Renal cortical epithelial cell (primary cell): Measurements from ENCODE around the gene PKD2L2. TPM values are rescaled to one million over a fixed set of nuclear protein-coding genes. Genes with fewer than 3 reads are reported as not detected.
"Not testable (repeated sequence)": the region's sequence is repeated elsewhere in the genome, so short reads cannot be mapped to it uniquely, and the experiment has no call there.

Source experiments
- DNase-seq: peaks from one replicate; pipeline ENCODE4 v3.0.0-alpha.2; 2011; ENCODE audit warnings: low read depth
- total RNA-seq: library from RNA; depleted of rRNA; stranded (reverse); fragments of >200 nt; gene quantifications from 2 replicates; pipeline ENCODE4 v1.2.3, GENCODE V29; 2014

PKD2L2 gene
- total RNA-seq, 1 donor from 2014 or later, result 0.05 TPM

- no peak for DNase-seq
These were observed 793 bp upstream of the PKD2L2 start for GRCh38 chr5:137888466-137888862.

- DNase-seq, result peak; percentile 20
These were observed 1.6 kb downstream of the PKD2L2 start for GRCh38 chr5:137890845-137891244.

GRCh38 chr5:137891849-137892248, 2.6 kb downstream of the PKD2L2 start:
- DNase-seq, result no peak

GRCh38 chr5:137894586-137894985, 5.3 kb downstream of the PKD2L2 start:
- no peak for DNase-seq

- no peak for DNase-seq
These were observed 7.3 kb downstream of the PKD2L2 start for GRCh38 chr5:137896560-137896959.

- DNase-seq, result no peak
These were observed 10.2 kb downstream of the PKD2L2 start for GRCh38 chr5:137899493-137899892.

GRCh38 chr5:137901011-137901817, 12.0 kb downstream of the PKD2L2 start:
- no peak for DNase-seq

- no peak for DNase-seq
These were observed 13.3 kb downstream of the PKD2L2 start for GRCh38 chr5:137902408-137903133.

GRCh38 chr5:137914758-137915157, 25.5 kb downstream of the PKD2L2 start:
- no peak for DNase-seq

GRCh38 chr5:137916923-137917322, 27.7 kb downstream of the PKD2L2 start:
- no peak for DNase-seq

GRCh38 chr5:137921931-137922330, 32.7 kb downstream of the PKD2L2 start:
- DNase-seq, result peak; percentile 70

- DNase-seq, result no peak
These were observed 34.6 kb downstream of the PKD2L2 start for GRCh38 chr5:137923856-137924255.

- no peak for DNase-seq
These were observed 43.5 kb downstream of the PKD2L2 start for GRCh38 chr5:137932800-137933199.

GRCh38 chr5:137933491-137933911, 44.2 kb downstream of the PKD2L2 start:
- DNase-seq, result peak; percentile 41

GRCh38 chr5:137935190-137935589, 45.9 kb downstream of the PKD2L2 start:
- DNase-seq, result no peak

GRCh38 chr5:137935694-137936093, 46.4 kb downstream of the PKD2L2 start:
- no peak for DNase-seq

GRCh38 chr5:137937994-137938750, 48.9 kb downstream of the PKD2L2 start:
- no peak for DNase-seq

GRCh38 chr5:137938751-137939143, 49.5 kb downstream of the PKD2L2 start:
- no peak for DNase-seq

GRCh38 chr5:137939331-137939730, 50.1 kb downstream of the PKD2L2 start:
- DNase-seq, result no peak

- not testable (repeated sequence) for DNase-seq
These were observed 55.0 kb downstream of the PKD2L2 start for GRCh38 chr5:137944280-137944679.

GRCh38 chr5:137945825-137946224, 56.6 kb downstream of the PKD2L2 start:
- DNase-seq, result no peak

- DNase-seq, result peak; percentile 61
These were observed 65.0 kb downstream of the PKD2L2 start for GRCh38 chr5:137954131-137954879.
